Loucy (cell line): Measurements from ENCODE around the gene ATXN2L.
"Not testable (repeated sequence)": the region's sequence is repeated elsewhere in the genome, so short reads cannot be mapped to it uniquely, and the experiment has no call there.

Experiments used
- H2AFZ ChIP-seq: fragments of 200-600 bp; sonication (generic); 2 replicates; pipeline ENCODE4 v1.6.0; 2016; ENCODE audit warnings: antibody characterized with exemption, mild to moderate bottlenecking, low read length, moderate library complexity
- H3F3A ChIP-seq: fragments of 200-600 bp; 2 replicates; pipeline ENCODE4 v1.6.0; 2016; ENCODE audit warnings: antibody characterized with exemption, low read depth, mild to moderate bottlenecking
- H3K27me3 ChIP-seq: fragments of 200-600 bp; sonication (generic); 2 replicates; pipeline ENCODE4 v1.6.1; 2014; ENCODE audit warnings: low read length, mild to moderate bottlenecking; ENCODE audit not compliant: insufficient read depth, poor library complexity, severe bottlenecking
- H3K36me3 ChIP-seq: fragments of 200-600 bp; sonication (generic); 2 replicates; pipeline ENCODE4 v1.6.1; 2016; ENCODE audit warnings: low read length; ENCODE audit not compliant: insufficient read depth
- H3K4me1 ChIP-seq: fragments of 200-600 bp; sonication (generic); 2 replicates; pipeline ENCODE4 v1.5.1; 2014; ENCODE audit warnings: low read length, mild to moderate bottlenecking; ENCODE audit not compliant: insufficient read depth, poor library complexity, severe bottlenecking
- H3K4me2 ChIP-seq: fragments of 200-600 bp; sonication (generic); 2 replicates; pipeline ENCODE4 v1.6.0; 2014; ENCODE audit warnings: antibody characterized with exemption, low read length, low read depth, mild to moderate bottlenecking; ENCODE audit not compliant: poor library complexity, severe bottlenecking
- H3K4me3 ChIP-seq: fragments of 200-600 bp; sonication (generic); 2 replicates; pipeline ENCODE4 v1.5.1; 2014; ENCODE audit warnings: low read length, mild to moderate bottlenecking, mixed read lengths; ENCODE audit not compliant: poor library complexity, severe bottlenecking
- H3K79me2 ChIP-seq: fragments of 200-600 bp; sonication (generic); 2 replicates; pipeline ENCODE4 v1.6.1; 2014; ENCODE audit warnings: low read length; ENCODE audit not compliant: insufficient read depth
- H3K9ac ChIP-seq: fragments of 200-600 bp; sonication (generic); 2 replicates; pipeline ENCODE4 v1.6.0; 2014; ENCODE audit warnings: mild to moderate bottlenecking, low read depth, low read length, moderate library complexity; ENCODE audit not compliant: poor library complexity, severe bottlenecking
- H3K9me2 ChIP-seq: fragments of 200-600 bp; sonication (generic); replicated peaks from 2 replicates; pipeline ENCODE4 v1.6.1; 2016; ENCODE audit warnings: low read depth, low read length, mixed read lengths
- H3K9me3 ChIP-seq: fragments of 200-600 bp; sonication (generic); 2 replicates; pipeline ENCODE4 v1.6.1; 2014; ENCODE audit warnings: mild to moderate bottlenecking, antibody characterized with exemption, low read length, low read depth; ENCODE audit not compliant: insufficient read depth
- H4K20me1 ChIP-seq: fragments of 200-600 bp; sonication (generic); 2 replicates; pipeline ENCODE4 v1.6.0; 2014; ENCODE audit warnings: antibody characterized with exemption, low read length, mild to moderate bottlenecking; ENCODE audit not compliant: insufficient read depth, poor library complexity, severe bottlenecking
- CTCF ChIP-seq: fragments of 200-600 bp; sonication (generic); conservative IDR thresholded peaks from 2 replicates; pipeline ENCODE4 v1.5.1; 2014; ENCODE audit warnings: mild to moderate bottlenecking, antibody characterized with exemption, low read length
- EZH2phosphoT487 ChIP-seq: fragments of 200-600 bp; IDR thresholded peaks from 2 replicates; pipeline ENCODE4 v1.6.1; 2018; ENCODE audit warnings: antibody characterized with exemption, mild to moderate bottlenecking, moderate library complexity, borderline replicate concordance

The ATXN2L gene, protein sequence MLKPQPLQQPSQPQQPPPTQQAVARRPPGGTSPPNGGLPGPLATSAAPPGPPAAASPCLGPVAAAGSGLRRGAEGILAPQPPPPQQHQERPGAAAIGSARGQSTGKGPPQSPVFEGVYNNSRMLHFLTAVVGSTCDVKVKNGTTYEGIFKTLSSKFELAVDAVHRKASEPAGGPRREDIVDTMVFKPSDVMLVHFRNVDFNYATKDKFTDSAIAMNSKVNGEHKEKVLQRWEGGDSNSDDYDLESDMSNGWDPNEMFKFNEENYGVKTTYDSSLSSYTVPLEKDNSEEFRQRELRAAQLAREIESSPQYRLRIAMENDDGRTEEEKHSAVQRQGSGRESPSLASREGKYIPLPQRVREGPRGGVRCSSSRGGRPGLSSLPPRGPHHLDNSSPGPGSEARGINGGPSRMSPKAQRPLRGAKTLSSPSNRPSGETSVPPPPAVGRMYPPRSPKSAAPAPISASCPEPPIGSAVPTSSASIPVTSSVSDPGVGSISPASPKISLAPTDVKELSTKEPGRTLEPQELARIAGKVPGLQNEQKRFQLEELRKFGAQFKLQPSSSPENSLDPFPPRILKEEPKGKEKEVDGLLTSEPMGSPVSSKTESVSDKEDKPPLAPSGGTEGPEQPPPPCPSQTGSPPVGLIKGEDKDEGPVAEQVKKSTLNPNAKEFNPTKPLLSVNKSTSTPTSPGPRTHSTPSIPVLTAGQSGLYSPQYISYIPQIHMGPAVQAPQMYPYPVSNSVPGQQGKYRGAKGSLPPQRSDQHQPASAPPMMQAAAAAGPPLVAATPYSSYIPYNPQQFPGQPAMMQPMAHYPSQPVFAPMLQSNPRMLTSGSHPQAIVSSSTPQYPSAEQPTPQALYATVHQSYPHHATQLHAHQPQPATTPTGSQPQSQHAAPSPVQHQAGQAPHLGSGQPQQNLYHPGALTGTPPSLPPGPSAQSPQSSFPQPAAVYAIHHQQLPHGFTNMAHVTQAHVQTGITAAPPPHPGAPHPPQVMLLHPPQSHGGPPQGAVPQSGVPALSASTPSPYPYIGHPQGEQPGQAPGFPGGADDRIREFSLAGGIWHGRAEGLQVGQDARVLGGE

DNA sequence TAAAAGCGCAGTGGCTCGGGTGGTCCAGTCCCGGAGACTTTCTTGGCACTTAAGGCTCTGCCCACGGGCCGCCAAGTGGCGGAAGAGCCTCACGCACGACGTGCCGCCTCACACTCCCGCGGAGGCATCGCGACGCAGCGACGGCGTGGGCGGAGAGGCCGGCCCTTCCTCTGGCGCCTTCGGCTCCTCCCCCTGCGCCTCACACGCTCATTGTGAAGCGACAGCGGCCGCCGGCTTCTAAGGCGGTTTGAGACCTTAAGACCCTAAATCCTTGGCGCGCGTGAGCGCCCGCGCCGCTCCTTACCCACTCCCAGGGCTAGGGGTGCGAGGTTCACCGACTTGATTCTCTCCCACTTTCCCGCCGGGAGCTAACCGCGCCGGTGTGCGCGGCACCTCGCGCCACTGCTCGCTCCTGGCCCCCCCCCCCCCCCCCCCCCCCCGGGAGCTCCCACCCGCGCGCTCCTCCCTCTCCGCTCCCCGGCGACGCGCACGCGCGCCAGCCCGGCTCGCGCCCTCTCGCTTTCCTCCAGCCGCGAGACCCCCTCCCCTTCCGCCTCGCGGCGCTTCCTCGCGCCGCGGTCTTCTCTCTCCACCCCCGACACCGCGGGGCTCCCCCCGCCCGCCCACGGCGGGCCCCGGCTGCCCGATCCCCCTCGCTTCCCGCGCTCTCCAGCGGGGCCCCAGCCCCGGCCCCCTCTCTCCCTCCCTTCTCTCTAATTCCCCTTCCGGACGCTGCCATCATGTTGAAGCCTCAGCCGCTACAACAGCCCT lies at the start of gene ATXN2L:
TSS of gene ATXN2L (plus strand) at position 480 of the 771 bp plus-strand sequence. CDS start at position 741, 261 bp downstream.
- H4K20me1 ChIP-seq, result peaks cover 44% of the 10 kb centered on the region
- peak within 1 kb of the TSS; percentile 100 for H3K9ac ChIP-seq
- peaks cover 32% of the 10 kb centered on the region for H3K36me3 ChIP-seq
- H3K79me2 ChIP-seq, result peaks cover 56% of the 10 kb centered on the region
- peak within 1 kb of the TSS; percentile 87 for H2AFZ ChIP-seq
- peaks cover 8% of the 10 kb centered on the region for H3K27me3 ChIP-seq
- H3F3A ChIP-seq, result no peaks in the 10 kb centered on the region
- peak within 1 kb of the TSS; percentile 84 for H3K4me2 ChIP-seq
- H3K4me1 ChIP-seq, result peaks cover 22% of the 10 kb centered on the region
- peak within 1 kb of the TSS; percentile 95 for H3K4me3 ChIP-seq
- H3K9me3 ChIP-seq, result no peaks in the 10 kb centered on the region
- no peaks in the 10 kb centered on the region for H3K9me2 ChIP-seq
- TF ChIP-seq EZH2phosphoT487 (no peak), CTCF (no peak)

- H3K9ac ChIP-seq, H2AFZ ChIP-seq, H3K9me3 ChIP-seq, H3K27me3 ChIP-seq, H3K4me3 ChIP-seq, H3K36me3 ChIP-seq, H3K4me1 ChIP-seq, H4K20me1 ChIP-seq, H3K79me2 ChIP-seq, H3F3A ChIP-seq, H3K9me2 ChIP-seq, H3K4me2 ChIP-seq: not testable (repeated sequence)
Observed at GRCh38 chr16:28781697-28782096, 41.1 kb upstream of the ATXN2L start.

GRCh38 chr16:28782357-28782756 lies 40.4 kb upstream of the ATXN2L start:
- H2AFZ ChIP-seq, H3K27me3 ChIP-seq, H3K9me3 ChIP-seq, H3K4me2 ChIP-seq, H3K4me1 ChIP-seq, H3F3A ChIP-seq, H3K79me2 ChIP-seq, H3K36me3 ChIP-seq, H3K4me3 ChIP-seq, H4K20me1 ChIP-seq, H3K9me2 ChIP-seq, H3K9ac ChIP-seq: not testable (repeated sequence)
